GM23338 (cell line): Measurements from ENCODE around the gene FLNB. TPM values are rescaled to one million over a fixed set of nuclear protein-coding genes. Genes with fewer than 3 reads are reported as not detected.

Experiments
- ATAC-seq: fragments of 200-7000 bp; cut with Tn5 transposase; 3 replicates; pipeline ENCODE4 v1.9.1; 2020
- DNase-seq: peaks from one replicate; pipeline ENCODE4 v3.0.0-alpha.2; 2015; ENCODE audit warnings: low spot score
- H2AFZ ChIP-seq: fragments of 200-600 bp; sonication (generic); 2 replicates; pipeline ENCODE4 v1.8.0; 2016; ENCODE audit warnings: antibody characterized with exemption, mild to moderate bottlenecking, moderate library complexity
- H3F3A ChIP-seq: fragments of 200-600 bp; sonication (generic); replicated peaks from 2 replicates; pipeline ENCODE4 v1.8.0; 2017; ENCODE audit warnings: antibody characterized with exemption, mixed run types, low read depth
- H3K27ac ChIP-seq: fragments of 200-600 bp; sonication (generic); 2 replicates; pipeline ENCODE4 v1.6.1; 2016; ENCODE audit warnings: low read depth
- H3K27me3 ChIP-seq: fragments of 200-600 bp; sonication (generic); 2 replicates; pipeline ENCODE4 v1.8.0; 2016; ENCODE audit warnings: mild to moderate bottlenecking, mixed run types, moderate library complexity; ENCODE audit not compliant: insufficient read depth
- H3K36me3 ChIP-seq: fragments of 200-600 bp; sonication (generic); 2 replicates; pipeline ENCODE4 v1.8.0; 2016; ENCODE audit warnings: mild to moderate bottlenecking; ENCODE audit not compliant: insufficient read depth
- H3K4me1 ChIP-seq: fragments of 200-600 bp; sonication (generic); 2 replicates; pipeline ENCODE4 v1.8.0; 2016; ENCODE audit warnings: mild to moderate bottlenecking, moderate library complexity; ENCODE audit not compliant: insufficient read depth
- H3K4me2 ChIP-seq: fragments of 200-600 bp; sonication (generic); 2 replicates; pipeline ENCODE4 v1.7.1; 2017; ENCODE audit warnings: mixed run types
- H3K4me3 ChIP-seq: fragments of 200-600 bp; sonication (generic); 2 replicates; pipeline ENCODE4 v1.6.1; 2016; ENCODE audit warnings: mixed run types
- H3K79me2 ChIP-seq: fragments of 200-600 bp; sonication (generic); replicated peaks from 2 replicates; pipeline ENCODE4 v1.8.0; 2017; ENCODE audit warnings: mild to moderate bottlenecking; ENCODE audit not compliant: insufficient read depth
- H3K9me2 ChIP-seq: fragments of 200-600 bp; sonication (generic); 2 replicates; pipeline ENCODE4 v1.8.0; 2017; ENCODE audit not compliant: insufficient read depth
- H4K20me1 ChIP-seq: fragments of 200-600 bp; sonication (generic); replicated peaks from 2 replicates; pipeline ENCODE4 v1.8.0; 2017; ENCODE audit warnings: mild to moderate bottlenecking; ENCODE audit not compliant: insufficient read depth
- H3K27ac Mint-ChIP-seq: 2 replicates; pipeline ENCODE4 v1.8.0; 2020; ENCODE audit warnings: inconsistent platforms, mild to moderate bottlenecking, moderate library complexity, mixed read lengths
- H3K27me3 Mint-ChIP-seq: 3 replicates; pipeline ENCODE4 v1.8.0; 2022; ENCODE audit warnings: low read depth, mild to moderate bottlenecking, moderate library complexity, mixed read lengths, inconsistent platforms; ENCODE audit not compliant: insufficient read depth, poor library complexity
- H3K36me3 Mint-ChIP-seq: 3 replicates; pipeline ENCODE4 v1.8.0; 2021; ENCODE audit warnings: low read depth, mild to moderate bottlenecking, inconsistent platforms, moderate library complexity, mixed read lengths
- H3K4me1 Mint-ChIP-seq: 3 replicates; pipeline ENCODE4 v1.8.0; 2020; ENCODE audit warnings: mild to moderate bottlenecking, inconsistent platforms, mixed read lengths
- H3K4me3 Mint-ChIP-seq: 3 replicates; pipeline ENCODE4 v1.8.0; 2021; ENCODE audit warnings: moderate library complexity, mild to moderate bottlenecking, inconsistent platforms, mixed read lengths
- H3K9me3 Mint-ChIP-seq: 3 replicates; pipeline ENCODE4 v1.8.0; 2020; ENCODE audit warnings: moderate library complexity, mild to moderate bottlenecking, inconsistent platforms, mixed read lengths
- EZH2phosphoT487 ChIP-seq: fragments of 200-600 bp; sonication (generic); IDR thresholded peaks from one replicate; pipeline ENCODE4 v1.8.1; 2018; ENCODE audit warnings: antibody characterized with exemption; ENCODE audit not compliant: unreplicated experiment
- JUNB ChIP-seq: IDR thresholded peaks from one replicate; pipeline ENCODE4 v1.6.1; 2016; ENCODE audit warnings: antibody characterized with exemption; ENCODE audit not compliant: unreplicated experiment
- NANOG ChIP-seq: IDR thresholded peaks from 2 replicates; pipeline ENCODE4 v1.6.1; 2016; ENCODE audit warnings: antibody characterized with exemption, borderline replicate concordance
- POLR2AphosphoS5 ChIP-seq: IDR thresholded peaks from 2 replicates; pipeline ENCODE4 v1.6.1; 2016; ENCODE audit warnings: antibody characterized with exemption, low read depth
- STAT1 ChIP-seq: IDR thresholded peaks from one replicate; pipeline ENCODE4 v1.6.1; 2016; ENCODE audit warnings: antibody characterized with exemption; ENCODE audit not compliant: unreplicated experiment
- ZNF114 ChIP-seq: fragments of 250-450 bp; sonication (Bioruptor Pico); IDR thresholded peaks from 2 replicates; pipeline ENCODE4 v1.5.0; 2020; ENCODE audit warnings: mild to moderate bottlenecking, moderate library complexity
- ZNF331 ChIP-seq: fragments of 250-450 bp; sonication (Bioruptor Pico); IDR thresholded peaks from 2 replicates; pipeline ENCODE4 v1.5.0; 2020; ENCODE audit warnings: low read depth, mild to moderate bottlenecking, moderate library complexity
- ZNF462 ChIP-seq: fragments of 250-450 bp; sonication (Bioruptor Pico); IDR thresholded peaks from 2 replicates; pipeline ENCODE4 v1.5.0; 2020; ENCODE audit warnings: mild to moderate bottlenecking, moderate library complexity
- polyA plus RNA-seq: library from polyadenylated mRNA; unstranded; fragments of >200 nt; fragmentation: Nextera tagmentation; extraction: Ambion mirVana; gene quantifications from 2 replicates; pipeline ENCODE4 v1.2.1, GENCODE V29; 2016
- total RNA-seq: library from RNA; depleted of rRNA; stranded (reverse); fragments of >200 nt; shearing (Covaris generic); gene quantifications from 2 replicates; pipeline ENCODE4 v1.2.3, GENCODE V29; 2014
- TF ChIP-seq, protein P1 (sequence below): IDR thresholded peaks from one replicate; pipeline ENCODE4 v1.6.1; 2018; ENCODE audit warnings: antibody characterized with exemption; ENCODE audit not compliant: unreplicated experiment

FLNB gene
- total and polyA plus RNA-seq, 2 experiments from 2014 or later: 39.7 to 179 TPM

DNA sequence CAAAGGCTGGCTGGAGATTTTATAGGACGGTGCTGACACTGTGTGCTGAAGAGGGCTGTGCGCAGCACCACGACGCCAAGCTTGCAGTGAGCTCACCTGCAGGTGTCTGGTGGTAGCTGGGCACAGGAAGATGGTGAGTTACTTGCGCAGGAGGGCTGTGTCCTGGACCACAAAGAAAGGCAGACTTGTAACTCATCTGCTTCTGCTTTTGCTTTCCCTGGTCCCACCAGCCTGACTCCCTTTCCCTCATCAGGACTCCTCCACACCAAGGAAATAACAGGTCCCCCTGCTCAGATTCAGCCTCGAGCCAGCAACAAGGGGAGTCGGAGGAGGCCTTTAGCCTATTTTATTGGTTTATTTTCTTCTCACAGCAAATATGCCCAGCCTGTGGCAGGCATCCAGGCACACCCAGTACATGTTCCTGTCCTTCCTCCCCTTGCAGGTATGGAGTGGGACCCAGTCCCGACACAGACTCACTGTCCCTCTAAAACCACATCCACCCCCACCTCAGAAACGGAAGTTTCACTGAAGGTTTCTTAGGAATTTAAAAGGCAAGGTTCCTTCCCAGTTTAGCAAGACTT, 35.6 kb upstream of the FLNB start:
- Histone ChIP-seq H3K79me2 (no peaks in the 10 kb centered on the region), H3K27me3 (no peaks in the 10 kb centered on the region), H3K4me2 (no peak overlapping the region), H3K4me1 (0 out of 2 replicates have a peak, but pooled peaks cover 13% of the 10 kb centered on the region), H3K9me2 (no peaks in the 10 kb centered on the region), H3K27ac (0 out of 2 replicates have a peak overlapping the region, but pooled peaks have one; percentile 14), H4K20me1 (no peaks in the 10 kb centered on the region), H3K36me3 (no peaks in the 10 kb centered on the region; the same call in 1 of the 2 replicates), H3F3A (no peaks in the 10 kb centered on the region; the same call in 1 of the 2 replicates), H2AFZ (peak overlapping the region; percentile 90), H3K4me3 (no peak overlapping the region)
- TF ChIP-seq ZNF114 (CRISPR knock-in tag): no peak
- TF ChIP-seq STAT1: no peak
- TF ChIP-seq JUNB: no peak
- no peak for TF ChIP-seq ZNF331 (CRISPR knock-in tag)
- no peak for TF ChIP-seq EZH2phosphoT487
- DNase-seq (peak; percentile 14), ATAC-seq (peak; percentile 13)
- no peaks in the 10 kb centered on the region for H3K36me3 Mint-ChIP-seq
- H3K4me3 Mint-ChIP-seq: no peak overlapping the region
- peak overlapping the region; percentile 77 for H3K27ac Mint-ChIP-seq
- H3K9me3 Mint-ChIP-seq: no peaks in the 10 kb centered on the region
- peaks cover 21% of the 10 kb centered on the region for H3K4me1 Mint-ChIP-seq
- H3K27me3 Mint-ChIP-seq: peaks cover 5% of the 10 kb centered on the region

DNA sequence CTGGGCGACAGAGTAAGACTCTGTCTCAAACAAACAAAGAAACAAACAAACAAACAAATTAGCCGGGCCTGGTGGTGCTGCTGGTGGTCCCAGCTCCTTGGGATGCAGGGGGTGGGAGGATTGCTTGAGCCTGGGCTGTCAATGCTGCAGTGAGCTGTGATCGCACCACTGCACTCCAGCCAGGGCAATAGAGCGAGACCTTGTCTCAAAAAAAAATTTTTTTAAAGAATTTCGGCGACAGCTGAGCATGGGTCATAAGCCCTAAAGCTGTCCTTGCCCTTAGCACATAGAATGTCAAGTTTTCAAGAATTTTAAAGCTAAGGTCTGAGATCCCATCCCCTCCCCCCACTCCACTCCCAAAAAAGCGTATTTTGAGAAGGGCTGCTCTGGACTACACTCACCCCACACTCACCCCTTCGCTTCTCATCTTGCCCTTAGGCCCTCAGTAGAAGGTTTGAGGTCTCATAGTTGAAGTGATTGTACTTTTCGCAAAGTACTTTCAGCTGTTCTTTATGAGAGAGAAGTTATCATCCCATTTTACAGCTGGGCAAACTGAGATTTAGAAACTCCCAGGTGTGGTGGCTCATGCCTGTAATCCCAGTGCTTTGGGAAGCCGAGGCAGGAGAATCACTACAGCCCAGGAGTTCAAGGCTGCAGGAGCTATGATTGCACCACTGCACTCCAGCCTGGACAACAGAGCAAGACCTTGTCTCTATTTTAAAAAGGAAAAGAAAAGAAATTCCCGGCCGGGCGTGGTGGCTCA, 34.3 kb upstream of the FLNB start:
- Mint-ChIP-seq H3K27me3 (peaks cover 6% of the 10 kb centered on the region), H3K9me3 (no peaks in the 10 kb centered on the region), H3K27ac (no peak overlapping the region), H3K36me3 (no peaks in the 10 kb centered on the region), H3K4me3 (no peak overlapping the region), H3K4me1 (peaks cover 21% of the 10 kb centered on the region)
- no peak overlapping the region for H3K4me3 ChIP-seq
- 0 out of 2 replicates have a peak, but pooled peaks cover 13% of the 10 kb centered on the region for H3K4me1 ChIP-seq
- H3K4me2 ChIP-seq: no peak overlapping the region
- no peaks in the 10 kb centered on the region for H3K79me2 ChIP-seq
- no peaks in the 10 kb centered on the region for H3K27me3 ChIP-seq
- no peaks in the 10 kb centered on the region for H3K9me2 ChIP-seq
- H3F3A ChIP-seq: no peaks in the 10 kb centered on the region; the same call in 1 of the 2 replicates
- DNase-seq: no peak
- no peak overlapping the region for H2AFZ ChIP-seq
- no peak overlapping the region for H3K27ac ChIP-seq
- H4K20me1 ChIP-seq: no peaks in the 10 kb centered on the region
- H3K36me3 ChIP-seq: no peaks in the 10 kb centered on the region; the same call in 1 of the 2 replicates
- ATAC-seq: no peak
- TF ChIP-seq POLR2AphosphoS5 (no peak), JUNB (no peak), ZNF462 (CRISPR knock-in tag) (no peak), NANOG (no peak)
- TF ChIP-seq, protein P1, sequence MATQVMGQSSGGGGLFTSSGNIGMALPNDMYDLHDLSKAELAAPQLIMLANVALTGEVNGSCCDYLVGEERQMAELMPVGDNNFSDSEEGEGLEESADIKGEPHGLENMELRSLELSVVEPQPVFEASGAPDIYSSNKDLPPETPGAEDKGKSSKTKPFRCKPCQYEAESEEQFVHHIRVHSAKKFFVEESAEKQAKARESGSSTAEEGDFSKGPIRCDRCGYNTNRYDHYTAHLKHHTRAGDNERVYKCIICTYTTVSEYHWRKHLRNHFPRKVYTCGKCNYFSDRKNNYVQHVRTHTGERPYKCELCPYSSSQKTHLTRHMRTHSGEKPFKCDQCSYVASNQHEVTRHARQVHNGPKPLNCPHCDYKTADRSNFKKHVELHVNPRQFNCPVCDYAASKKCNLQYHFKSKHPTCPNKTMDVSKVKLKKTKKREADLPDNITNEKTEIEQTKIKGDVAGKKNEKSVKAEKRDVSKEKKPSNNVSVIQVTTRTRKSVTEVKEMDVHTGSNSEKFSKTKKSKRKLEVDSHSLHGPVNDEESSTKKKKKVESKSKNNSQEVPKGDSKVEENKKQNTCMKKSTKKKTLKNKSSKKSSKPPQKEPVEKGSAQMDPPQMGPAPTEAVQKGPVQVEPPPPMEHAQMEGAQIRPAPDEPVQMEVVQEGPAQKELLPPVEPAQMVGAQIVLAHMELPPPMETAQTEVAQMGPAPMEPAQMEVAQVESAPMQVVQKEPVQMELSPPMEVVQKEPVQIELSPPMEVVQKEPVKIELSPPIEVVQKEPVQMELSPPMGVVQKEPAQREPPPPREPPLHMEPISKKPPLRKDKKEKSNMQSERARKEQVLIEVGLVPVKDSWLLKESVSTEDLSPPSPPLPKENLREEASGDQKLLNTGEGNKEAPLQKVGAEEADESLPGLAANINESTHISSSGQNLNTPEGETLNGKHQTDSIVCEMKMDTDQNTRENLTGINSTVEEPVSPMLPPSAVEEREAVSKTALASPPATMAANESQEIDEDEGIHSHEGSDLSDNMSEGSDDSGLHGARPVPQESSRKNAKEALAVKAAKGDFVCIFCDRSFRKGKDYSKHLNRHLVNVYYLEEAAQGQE: no peak
